ENCODE data around the gene DYNC2I2. TPM values are rescaled to one million over a fixed set of nuclear protein-coding genes. Genes with fewer than 3 reads are reported as not detected.

Gene DYNC2I2
- total RNA-seq, 3 donors from 2014 or later (not counting 1 experiment from before 2014, with no cell fraction given) = 5.2 to 6.3 (median 5.5) TPM

DNA sequence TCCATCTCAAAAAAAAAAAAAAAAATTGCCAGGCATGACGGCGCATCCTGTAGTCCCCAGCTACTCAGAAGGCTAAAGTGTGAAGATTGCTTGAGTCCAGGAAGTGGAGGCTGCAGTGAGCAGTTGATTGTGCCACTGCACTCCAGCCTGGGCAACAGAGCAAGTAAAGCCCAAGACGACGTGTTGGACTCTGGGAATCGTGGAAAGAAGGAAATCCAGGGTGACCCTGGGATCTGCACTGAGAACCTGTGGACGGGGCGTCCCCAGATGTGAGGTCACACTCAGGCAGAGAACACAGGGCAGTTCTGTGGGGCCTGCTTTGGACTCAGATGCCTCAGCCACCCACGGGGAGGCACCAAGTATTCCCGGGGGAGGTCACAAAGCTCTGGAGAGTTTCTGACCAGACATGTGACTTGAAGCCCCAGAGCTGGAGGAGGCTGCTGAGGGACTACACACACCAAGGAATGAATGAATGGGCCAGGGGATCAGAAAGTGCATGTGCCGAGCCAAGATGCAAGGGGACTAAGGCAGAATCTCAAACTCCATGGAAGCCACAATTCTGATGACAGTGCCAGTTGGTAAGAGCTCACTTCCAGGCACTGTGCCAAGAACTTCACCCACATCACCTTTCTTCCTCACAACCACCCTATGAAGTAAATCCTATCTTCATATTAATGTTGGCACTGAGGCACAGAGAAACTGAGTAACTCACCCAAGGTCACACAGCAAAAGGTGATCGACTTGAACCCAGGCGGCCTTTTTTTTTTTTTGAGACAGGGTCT is 12.9 kb downstream of the DYNC2I2 start:
- no peaks in the 10 kb centered on the region for H3K9me3 Mint-ChIP-seq
- peak in 1 of 3 donors; percentile 49 for ATAC-seq
- Histone ChIP-seq H3K36me3 (ENCODE audit: control insufficient read depth, insufficient read depth, low read length) (no peaks in the 10 kb centered on the region), H3K27me3 (ENCODE audit: control insufficient read depth, insufficient read depth, low read length) (no peaks in the 10 kb centered on the region), H3K9me3 (ENCODE audit: control insufficient read depth, insufficient read depth, low read length) (no peaks in the 10 kb centered on the region), H3K27ac (ENCODE audit: low read length) (no peak overlapping the region), H3K4me1 (ENCODE audit: control insufficient read depth, insufficient read depth, low read length) (no peaks in the 10 kb centered on the region), H3K4me3 (ENCODE audit: low read length) (no peak overlapping the region)
- H3K27me3 Mint-ChIP-seq (ENCODE audit: low read depth in 2 of 2) = no peaks in the 10 kb centered on the region
- no peak overlapping the region for H3K4me3 Mint-ChIP-seq
- intact Hi-C loops (cut with micrococcal nuclease) = no loop called here
- H3K4me1 Mint-ChIP-seq = peaks cover 0 to 5% of the 10 kb centered on the region in 2 donors
- no peaks in the 10 kb centered on the region for H3K36me3 Mint-ChIP-seq
- H3K27ac Mint-ChIP-seq = no peak overlapping the region
- WGBS (ENCODE audit: insufficient coverage) = 73% methylated on average over 12 of the region's 12 CpGs
- TF ChIP-seq, protein P1, sequence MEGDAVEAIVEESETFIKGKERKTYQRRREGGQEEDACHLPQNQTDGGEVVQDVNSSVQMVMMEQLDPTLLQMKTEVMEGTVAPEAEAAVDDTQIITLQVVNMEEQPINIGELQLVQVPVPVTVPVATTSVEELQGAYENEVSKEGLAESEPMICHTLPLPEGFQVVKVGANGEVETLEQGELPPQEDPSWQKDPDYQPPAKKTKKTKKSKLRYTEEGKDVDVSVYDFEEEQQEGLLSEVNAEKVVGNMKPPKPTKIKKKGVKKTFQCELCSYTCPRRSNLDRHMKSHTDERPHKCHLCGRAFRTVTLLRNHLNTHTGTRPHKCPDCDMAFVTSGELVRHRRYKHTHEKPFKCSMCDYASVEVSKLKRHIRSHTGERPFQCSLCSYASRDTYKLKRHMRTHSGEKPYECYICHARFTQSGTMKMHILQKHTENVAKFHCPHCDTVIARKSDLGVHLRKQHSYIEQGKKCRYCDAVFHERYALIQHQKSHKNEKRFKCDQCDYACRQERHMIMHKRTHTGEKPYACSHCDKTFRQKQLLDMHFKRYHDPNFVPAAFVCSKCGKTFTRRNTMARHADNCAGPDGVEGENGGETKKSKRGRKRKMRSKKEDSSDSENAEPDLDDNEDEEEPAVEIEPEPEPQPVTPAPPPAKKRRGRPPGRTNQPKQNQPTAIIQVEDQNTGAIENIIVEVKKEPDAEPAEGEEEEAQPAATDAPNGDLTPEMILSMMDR (IDR thresholded peaks at IDR 0.05) = no peak
- DNase-seq = no peak

DNA sequence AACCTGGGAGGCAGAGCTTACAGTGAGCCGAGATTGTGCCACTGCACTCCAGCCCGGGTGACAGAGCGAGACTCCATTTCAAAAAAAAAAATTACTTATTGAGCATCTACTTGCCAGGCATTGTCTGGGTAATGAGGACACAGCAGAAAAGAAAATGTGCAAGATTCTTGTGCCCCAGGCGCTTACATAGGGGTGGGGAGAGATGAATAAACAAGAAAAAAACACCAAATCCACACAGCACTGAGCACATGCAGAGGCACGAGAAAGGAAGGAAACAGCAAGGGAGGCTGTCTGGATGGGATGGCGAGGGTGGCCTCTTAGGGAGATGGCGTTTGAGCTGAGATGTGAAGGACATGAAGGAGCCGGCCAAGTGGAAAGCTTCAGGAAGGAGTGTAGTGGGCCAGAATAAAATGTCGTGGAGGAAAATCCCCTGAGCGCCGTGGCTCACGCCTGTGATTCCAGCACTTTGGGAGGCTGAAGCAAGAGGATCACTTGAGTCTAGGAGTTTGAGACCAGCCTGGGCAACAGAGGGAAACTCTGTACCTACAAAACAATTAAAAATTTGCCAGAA is 13.9 kb downstream of the DYNC2I2 start:
- 86% methylated on average over 11 of the region's 12 CpGs for WGBS (ENCODE audit: insufficient coverage)
- Mint-ChIP-seq H3K4me3 (no peak overlapping the region), H3K27ac (no peak overlapping the region), H3K9me3 (no peaks in the 10 kb centered on the region), H3K27me3 (ENCODE audit: low read depth in 2 of 2) (no peaks in the 10 kb centered on the region), H3K4me1 (peaks cover 0 to 5% of the 10 kb centered on the region in 2 donors), H3K36me3 (no peaks in the 10 kb centered on the region)
- no peaks in the 10 kb centered on the region for H3K9me3 ChIP-seq (ENCODE audit: control insufficient read depth, insufficient read depth, low read length)
- H3K36me3 ChIP-seq (ENCODE audit: control insufficient read depth, insufficient read depth, low read length) = no peaks in the 10 kb centered on the region
- no peaks in the 10 kb centered on the region for H3K4me1 ChIP-seq (ENCODE audit: control insufficient read depth, insufficient read depth, low read length)
- no peak for ATAC-seq
- no peak overlapping the region for H3K27ac ChIP-seq (ENCODE audit: low read length)
- no peak for DNase-seq
- H3K4me3 ChIP-seq (ENCODE audit: low read length) = no peak overlapping the region
- TF ChIP-seq, protein P1 (IDR thresholded peaks at IDR 0.05) = no peak
- intact Hi-C loops (cut with micrococcal nuclease) = no loop called here
- no peaks in the 10 kb centered on the region for H3K27me3 ChIP-seq (ENCODE audit: control insufficient read depth, insufficient read depth, low read length)

DNA sequence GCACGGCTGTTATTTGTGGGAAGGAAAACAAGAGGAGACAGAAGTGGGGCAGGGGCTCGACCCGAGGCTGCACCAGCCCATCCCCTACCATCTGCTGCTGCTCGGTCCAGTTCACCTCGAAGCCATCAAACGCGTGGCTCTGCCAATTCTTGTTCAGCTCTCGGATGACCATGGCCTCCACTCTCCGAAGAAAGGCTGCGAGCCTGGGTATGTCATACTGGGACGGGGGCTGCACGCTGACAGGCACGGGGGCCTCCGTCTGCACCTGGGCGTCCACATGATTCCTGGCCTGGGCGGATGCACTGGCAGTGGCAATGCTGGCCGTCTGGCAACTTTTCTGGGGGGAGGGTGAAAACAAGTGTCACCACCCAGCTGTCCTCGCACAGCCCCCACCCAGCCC is 16.0 kb downstream of the DYNC2I2 start:
- H3K36me3 ChIP-seq (ENCODE audit: control insufficient read depth, insufficient read depth, low read length) = no peaks in the 10 kb centered on the region
- intact Hi-C loops (cut with micrococcal nuclease) = no loop called here
- H3K36me3 Mint-ChIP-seq = no peaks in the 10 kb centered on the region
- H3K27me3 Mint-ChIP-seq (ENCODE audit: low read depth in 2 of 2) = no peaks in the 10 kb centered on the region
- no peak overlapping the region for H3K4me3 ChIP-seq (ENCODE audit: low read length)
- ATAC-seq (no peak), DNase-seq (no peak)
- H3K4me3 Mint-ChIP-seq = no peak overlapping the region
- TF ChIP-seq, protein P1 (IDR thresholded peaks at IDR 0.05) = no peak
- H3K27ac Mint-ChIP-seq = no peak overlapping the region
- peaks cover 0 to 5% of the 10 kb centered on the region in 2 donors for H3K4me1 Mint-ChIP-seq
- no peaks in the 10 kb centered on the region for H3K9me3 ChIP-seq (ENCODE audit: control insufficient read depth, insufficient read depth, low read length)
- 97% methylated on average over 18 of the region's 18 CpGs for WGBS (ENCODE audit: insufficient coverage)
- no peak overlapping the region for H3K27ac ChIP-seq (ENCODE audit: low read length)
- H3K27me3 ChIP-seq (ENCODE audit: control insufficient read depth, insufficient read depth, low read length) = no peaks in the 10 kb centered on the region
- no peaks in the 10 kb centered on the region for H3K4me1 ChIP-seq (ENCODE audit: control insufficient read depth, insufficient read depth, low read length)
- no peaks in the 10 kb centered on the region for H3K9me3 Mint-ChIP-seq
